Mucosa of descending colon (tissue), 3 donors: ENCODE results near the gene DMXL1. TPM values are rescaled to one million over a fixed set of nuclear protein-coding genes. Genes with fewer than 3 reads are reported as not detected.
A peak's percentile ranks its signal among the peaks of the same experiment; 100 is the strongest.

Experiments used
- ATAC-seq: fragments of 200-7000 bp; cut with Tn5 transposase; one replicate; pipeline ENCODE4 v1.9.1; 2020; ENCODE audit warnings: mild to moderate bottlenecking, moderate library complexity
- DNase-seq, 3 donors: peaks; one replicate each; pipeline ENCODE4 v3.0.0-alpha.2; 2020
- H3K36me3 ChIP-seq: fragments of 200-600 bp; one replicate; pipeline ENCODE4 v1.8.0; 2021; ENCODE audit warnings: low read depth, mild to moderate bottlenecking
- H3K4me1 ChIP-seq: fragments of 200-600 bp; one replicate; pipeline ENCODE4 v1.8.0; 2021; ENCODE audit warnings: low read depth, mild to moderate bottlenecking
- H3K4me3 ChIP-seq: fragments of 200-600 bp; one replicate; pipeline ENCODE4 v1.8.0; 2021; ENCODE audit warnings: mild to moderate bottlenecking
- H3K9me3 ChIP-seq: fragments of 200-600 bp; one replicate; pipeline ENCODE4 v1.8.0; 2021; ENCODE audit warnings: mild to moderate bottlenecking
- intact Hi-C, 2 donors: fragments of 100-400 bp; cut with DNase I in 1 of 2; cut with micrococcal nuclease in 1 of 2; formaldehyde crosslinking; loops; one replicate each; pipeline versions ENCODE4 v1.11.0 to v1.11.1; 2022; cut with DNase I, micrococcal nuclease
- total RNA-seq, 3 donors: library from RNA; stranded (reverse); fragmentation: NEBNext Ultra II Directional in 2 of 3; extraction: Animal tissue kit (Norgen Biotek cat#: 25700) in 2 of 3; gene quantifications; one replicate each; pipeline versions ENCODE4 v1.2.1 to v1.2.4, GENCODE V29; 2021 to 2023
- TF ChIP-seq, protein P1 (sequence below): fragments of 200-600 bp; IDR thresholded peaks from one replicate; pipeline ENCODE4 v1.8.0; 2022; ENCODE audit warnings: antibody characterized with exemption, mild to moderate bottlenecking
- donor health status: DM: no; HTN: no; CAD: no; lungs with moderate emphysema.
- donor health status: DM: no; HTN: no; CAD: no.
- donor health status: DM: no; HTN: yes; CAD: no.

DMXL1 gene
- total RNA-seq, 3 donors from 2014 or later, result 34.7 to 60.0 (median 51.0) TPM

DNA sequence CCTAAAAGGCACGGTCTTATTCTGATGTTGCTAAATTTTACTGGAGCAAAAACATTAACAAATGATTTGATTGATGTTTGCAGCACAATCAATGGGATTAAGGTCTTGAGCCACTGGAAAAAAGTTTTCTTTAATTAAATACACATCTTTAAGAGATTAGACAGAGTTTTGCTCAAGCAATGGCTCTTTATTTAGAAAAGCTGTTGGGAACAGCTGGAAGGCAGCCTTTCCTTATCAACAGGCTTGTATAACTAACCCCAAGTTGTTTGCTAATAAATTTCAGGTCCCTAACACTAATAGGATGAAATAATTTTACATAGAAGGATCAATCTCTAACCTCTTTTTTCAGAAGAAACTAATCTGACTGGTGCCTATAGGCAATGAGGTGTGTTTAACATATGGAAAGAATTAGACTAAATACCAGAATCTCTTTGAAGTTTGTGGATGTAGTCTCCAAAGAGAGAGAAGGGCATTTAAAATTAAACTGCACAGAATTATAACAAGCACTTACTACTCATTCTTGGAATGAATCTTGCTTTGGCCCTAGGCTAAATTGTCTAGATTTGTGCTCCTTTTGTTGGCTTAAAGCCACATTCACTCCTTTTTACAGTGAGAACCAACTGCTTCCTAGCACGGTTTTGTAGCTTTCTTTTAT lies 217.6 kb downstream of the DMXL1 start:
- ATAC-seq (no peak), DNase-seq (no peak)
- Histone ChIP-seq H3K4me1 (peaks cover 18% of the 10 kb centered on the region), H3K36me3 (no peaks in the 10 kb centered on the region), H3K9me3 (no peaks in the 10 kb centered on the region), H3K4me3 (no peak overlapping the region)
- TF ChIP-seq, protein P1, sequence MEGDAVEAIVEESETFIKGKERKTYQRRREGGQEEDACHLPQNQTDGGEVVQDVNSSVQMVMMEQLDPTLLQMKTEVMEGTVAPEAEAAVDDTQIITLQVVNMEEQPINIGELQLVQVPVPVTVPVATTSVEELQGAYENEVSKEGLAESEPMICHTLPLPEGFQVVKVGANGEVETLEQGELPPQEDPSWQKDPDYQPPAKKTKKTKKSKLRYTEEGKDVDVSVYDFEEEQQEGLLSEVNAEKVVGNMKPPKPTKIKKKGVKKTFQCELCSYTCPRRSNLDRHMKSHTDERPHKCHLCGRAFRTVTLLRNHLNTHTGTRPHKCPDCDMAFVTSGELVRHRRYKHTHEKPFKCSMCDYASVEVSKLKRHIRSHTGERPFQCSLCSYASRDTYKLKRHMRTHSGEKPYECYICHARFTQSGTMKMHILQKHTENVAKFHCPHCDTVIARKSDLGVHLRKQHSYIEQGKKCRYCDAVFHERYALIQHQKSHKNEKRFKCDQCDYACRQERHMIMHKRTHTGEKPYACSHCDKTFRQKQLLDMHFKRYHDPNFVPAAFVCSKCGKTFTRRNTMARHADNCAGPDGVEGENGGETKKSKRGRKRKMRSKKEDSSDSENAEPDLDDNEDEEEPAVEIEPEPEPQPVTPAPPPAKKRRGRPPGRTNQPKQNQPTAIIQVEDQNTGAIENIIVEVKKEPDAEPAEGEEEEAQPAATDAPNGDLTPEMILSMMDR, result no peak
- intact Hi-C loops, result no loop called here

DNA sequence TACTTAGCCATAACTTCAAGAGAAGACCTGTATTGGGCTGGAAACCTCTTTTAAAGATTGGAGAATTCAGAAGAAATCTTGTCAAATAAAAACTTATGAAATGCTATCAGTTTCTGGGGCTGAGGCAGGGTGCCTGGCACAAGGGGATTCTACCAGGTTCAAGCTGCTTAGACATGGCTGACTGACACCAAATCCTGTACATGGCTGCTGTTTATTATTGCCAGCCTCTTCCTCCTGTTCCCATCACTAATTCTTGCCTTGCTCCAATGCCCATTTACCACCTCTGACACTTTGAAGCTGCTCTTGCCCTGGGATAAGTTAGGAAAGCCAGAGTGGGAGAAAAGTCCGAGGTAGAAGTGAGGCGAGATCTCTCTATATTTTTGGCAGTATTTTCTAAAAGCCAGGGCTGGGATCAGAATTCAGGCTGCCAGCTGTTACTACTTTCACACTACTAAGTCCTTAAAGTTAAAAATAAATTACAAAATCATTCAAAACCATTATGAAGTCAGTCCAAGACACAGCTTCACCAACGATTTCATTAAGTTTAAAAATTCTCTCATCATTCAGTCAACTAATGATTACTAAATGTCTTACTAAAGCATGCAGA lies 218.7 kb downstream of the DMXL1 start:
- Histone ChIP-seq H3K36me3 (no peaks in the 10 kb centered on the region), H3K4me1 (peaks cover 18% of the 10 kb centered on the region), H3K4me3 (no peak overlapping the region), H3K9me3 (no peaks in the 10 kb centered on the region)
- intact Hi-C loops, result no loop called here
- ATAC-seq (no peak), DNase-seq (no peak)
- TF ChIP-seq, protein P1, result no peak

DNA sequence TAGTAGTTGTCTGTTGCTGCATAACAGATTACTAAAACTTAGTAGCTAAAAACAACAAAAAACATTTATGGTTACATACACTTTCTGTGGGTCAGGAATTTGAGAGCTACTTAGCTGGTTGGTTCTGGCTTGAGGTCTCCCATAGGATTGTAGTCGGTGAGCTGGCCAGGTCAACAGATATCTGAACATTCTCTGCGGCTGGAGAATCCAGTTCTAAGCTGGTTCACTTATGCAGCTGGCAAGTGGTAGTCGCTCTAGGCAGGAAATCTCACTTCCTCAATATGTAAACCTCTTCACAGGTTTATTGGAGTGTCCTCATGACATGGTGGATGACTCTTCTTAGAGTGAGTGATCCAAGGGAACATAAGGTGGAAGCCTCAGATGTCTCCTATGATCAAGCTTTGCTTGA lies 219.3 kb downstream of the DMXL1 start:
- TF ChIP-seq, protein P1, result no peak
- DNase-seq, result no peak
- peak; percentile 76 for ATAC-seq
- intact Hi-C loops, result no loop called here
- Histone ChIP-seq H3K36me3 (no peaks in the 10 kb centered on the region), H3K4me1 (peaks cover 18% of the 10 kb centered on the region), H3K4me3 (no peak overlapping the region), H3K9me3 (no peaks in the 10 kb centered on the region)

DNA sequence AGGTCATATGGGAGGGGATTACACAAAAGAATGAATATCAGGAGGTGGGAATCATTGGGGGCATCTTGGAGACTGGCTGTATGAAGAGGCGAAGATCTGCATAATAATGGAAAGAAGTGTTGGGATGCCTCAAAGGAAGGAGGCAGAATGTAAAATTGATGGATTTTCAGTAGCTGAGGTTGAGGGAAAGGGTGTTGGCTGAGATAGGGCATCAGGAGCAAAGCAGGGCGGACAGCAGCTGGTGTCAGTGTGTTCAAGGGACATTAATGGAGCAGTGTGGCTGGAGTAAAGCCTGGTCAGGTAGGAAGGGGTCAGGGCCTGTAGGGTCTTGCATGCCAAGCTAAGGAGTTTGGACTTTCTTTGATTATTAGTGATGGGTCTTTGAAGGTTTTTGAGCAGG lies 219.7 kb downstream of the DMXL1 start:
- no peaks in the 10 kb centered on the region for H3K36me3 ChIP-seq
- intact Hi-C loops, result no loop called here
- H3K9me3 ChIP-seq, result no peaks in the 10 kb centered on the region
- no peak overlapping the region for H3K4me3 ChIP-seq
- TF ChIP-seq, protein P1, result no peak
- ATAC-seq, result no peak
- no peak for DNase-seq
- H3K4me1 ChIP-seq, result peaks cover 18% of the 10 kb centered on the region

DNA sequence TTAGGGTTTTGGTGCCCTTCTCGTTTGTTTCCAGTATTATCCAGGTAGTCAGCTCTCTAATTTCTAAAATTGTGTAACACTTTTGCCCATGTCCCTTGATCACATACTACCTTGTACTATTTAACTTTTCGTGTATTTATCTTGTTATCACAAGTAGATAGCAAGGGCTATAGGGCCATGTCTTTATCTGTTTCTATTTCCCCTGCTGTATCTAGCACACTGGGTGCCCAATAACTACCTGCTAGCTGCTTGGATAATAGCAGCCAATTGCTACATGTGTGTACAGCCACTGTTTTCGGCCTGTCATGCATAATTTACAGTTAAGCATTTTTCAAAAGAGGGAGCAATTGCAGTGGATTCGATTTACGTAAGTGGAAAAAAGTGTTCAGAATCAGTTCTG lies 220.2 kb downstream of the DMXL1 start:
- Histone ChIP-seq H3K9me3 (no peaks in the 10 kb centered on the region), H3K4me1 (peaks cover 18% of the 10 kb centered on the region), H3K36me3 (no peaks in the 10 kb centered on the region), H3K4me3 (no peak overlapping the region)
- ATAC-seq (no peak), DNase-seq (no peak)
- TF ChIP-seq, protein P1, result no peak
- intact Hi-C loops, result no loop called here
